ENCODE data around the gene C22orf39.

GRCh38 chr22:19467912-19468311, 20.4 kb upstream of the C22orf39 start:
- no peak for TF ChIP-seq CTCF (IDR thresholded peaks at IDR 0.05)
- TF ChIP-seq POLR2A (IDR thresholded peaks at IDR 0.05): no peak

All from thyroid gland (tissue), 4 donors.